ENCODE data around the gene DACH2.
"Not testable (repeated sequence)": the region's sequence is repeated elsewhere in the genome, so short reads cannot be mapped to it uniquely, and the experiment has no call there.

Gene DACH2

DNA sequence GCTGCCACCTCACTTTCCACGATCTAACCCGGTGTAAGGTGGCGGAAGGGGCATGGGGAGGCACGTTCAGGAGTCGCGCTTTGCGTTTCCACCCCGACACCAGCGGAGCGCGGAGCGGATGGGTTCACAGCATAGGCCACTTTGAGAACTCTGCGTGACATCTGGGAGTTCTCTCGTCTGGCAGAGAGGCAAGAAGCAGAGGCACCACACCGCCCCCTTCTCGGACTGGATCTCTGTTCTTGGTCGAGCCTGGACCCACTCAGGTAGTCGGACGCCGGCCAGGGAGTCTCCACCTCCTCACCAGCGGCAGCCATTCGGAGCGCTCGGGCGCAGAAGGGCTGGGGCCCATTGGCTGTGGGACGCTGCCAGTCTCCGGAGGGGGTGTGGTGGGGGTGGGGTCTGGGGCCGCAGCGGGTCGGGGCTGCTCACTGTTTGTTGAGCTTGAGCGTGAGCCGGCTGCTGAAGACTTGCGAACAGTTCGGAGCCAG lies at the start of gene DACH2:
Gene DACH2, plus strand, starts transcription at position 428 of the 488 bp plus-strand sequence.
- DNase-seq: peak; percentile 23 to 33

DNA sequence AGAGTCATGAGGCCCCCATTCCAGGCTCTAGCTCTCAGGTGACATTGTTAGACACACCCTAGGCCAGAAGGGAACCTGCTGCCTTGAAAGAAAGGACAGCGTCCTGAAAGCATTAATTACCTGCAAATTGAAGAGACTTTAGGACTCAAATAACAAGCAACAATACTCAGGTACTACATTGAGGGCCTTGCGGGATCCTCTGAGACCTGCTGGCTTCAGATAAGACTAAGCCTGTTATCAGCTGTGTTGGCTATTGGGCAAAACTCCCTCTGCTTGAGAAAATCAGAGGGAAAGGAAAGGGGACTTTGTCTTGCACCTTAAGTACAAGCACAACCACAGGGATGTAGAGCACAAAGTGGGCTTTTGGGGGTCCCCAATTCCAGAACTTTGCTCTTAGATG lies 45.9 kb upstream of the DACH2 start:
- no peak for DNase-seq

DNA sequence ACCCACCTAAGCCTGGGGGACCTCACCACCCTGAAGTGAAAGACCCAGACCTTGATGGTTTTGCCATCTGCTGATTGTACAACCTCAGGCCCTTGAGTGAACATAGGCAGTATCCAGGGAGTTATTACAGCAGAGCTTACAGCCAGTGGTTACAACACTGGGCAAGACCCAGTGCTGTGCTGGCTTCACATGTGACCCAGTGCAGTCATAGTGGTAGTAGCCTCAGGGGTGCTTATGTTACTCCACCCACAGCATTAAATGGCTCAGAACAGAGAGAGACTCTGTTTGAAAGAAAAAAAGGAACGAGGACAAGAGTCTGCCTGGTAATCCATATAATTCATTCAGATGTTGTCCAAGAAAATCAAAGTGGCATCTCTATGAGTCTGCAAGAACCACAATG lies 45.2 kb upstream of the DACH2 start:
- DNase-seq: no peak

DNA sequence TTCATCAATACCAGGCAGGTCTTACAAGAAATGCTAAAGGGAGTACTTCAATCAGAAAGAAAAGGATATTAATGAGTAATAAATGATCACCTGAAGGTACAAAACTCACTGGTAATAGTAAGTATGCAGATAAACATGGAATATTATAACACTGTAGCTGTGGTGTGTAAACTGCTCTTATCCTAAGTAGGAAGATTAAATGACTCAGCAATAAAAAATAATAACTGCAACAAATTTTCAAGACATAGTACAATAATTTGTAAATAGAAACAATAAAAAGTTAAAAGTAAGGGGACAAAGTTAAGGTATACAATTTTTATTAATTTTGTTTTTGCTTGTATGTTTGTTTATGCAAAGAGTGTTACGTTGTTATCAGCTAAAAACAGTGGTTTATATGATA lies 43.7 kb upstream of the DACH2 start:
- DNase-seq: no peak

DNA sequence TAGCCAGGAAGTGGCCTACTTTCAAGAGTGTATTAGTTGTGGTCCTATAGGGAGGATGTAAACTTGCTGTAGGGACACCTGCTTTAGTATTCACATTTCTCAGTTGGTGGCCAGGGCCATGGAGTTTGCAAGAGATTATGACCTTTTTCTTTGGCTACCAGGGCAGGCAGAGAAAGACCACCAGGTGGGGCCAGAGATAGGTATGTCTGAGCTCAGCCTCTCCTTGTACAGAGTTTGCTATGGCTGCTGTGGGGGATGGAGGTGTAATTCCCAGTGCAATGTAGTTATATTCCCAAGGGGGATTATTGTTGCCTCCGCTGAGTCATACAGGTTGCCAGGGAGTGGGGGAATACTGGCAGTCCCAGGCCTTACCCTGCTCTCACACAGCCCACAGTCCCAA lies 26.3 kb upstream of the DACH2 start:
- no peak for DNase-seq

DNA sequence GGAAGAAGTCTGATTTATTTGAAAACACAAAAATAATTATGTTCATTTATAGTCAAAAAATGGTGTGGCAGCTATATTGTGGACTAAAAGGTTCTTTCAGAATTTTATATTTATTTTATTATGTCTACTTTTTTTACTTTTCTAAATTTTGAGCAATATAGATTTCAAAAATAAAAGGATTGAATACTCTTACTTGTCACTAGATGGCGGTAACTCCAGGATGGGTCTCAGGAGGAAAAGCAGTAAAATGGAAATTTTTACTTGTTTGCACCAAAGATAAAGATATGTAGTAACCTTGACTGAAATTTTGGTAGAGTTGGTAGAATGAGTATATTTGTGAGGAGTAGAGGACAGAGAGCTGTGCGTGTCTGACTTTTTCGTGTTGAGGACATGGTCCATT lies 14.5 kb upstream of the DACH2 start:
- DNase-seq: no peak

DNA sequence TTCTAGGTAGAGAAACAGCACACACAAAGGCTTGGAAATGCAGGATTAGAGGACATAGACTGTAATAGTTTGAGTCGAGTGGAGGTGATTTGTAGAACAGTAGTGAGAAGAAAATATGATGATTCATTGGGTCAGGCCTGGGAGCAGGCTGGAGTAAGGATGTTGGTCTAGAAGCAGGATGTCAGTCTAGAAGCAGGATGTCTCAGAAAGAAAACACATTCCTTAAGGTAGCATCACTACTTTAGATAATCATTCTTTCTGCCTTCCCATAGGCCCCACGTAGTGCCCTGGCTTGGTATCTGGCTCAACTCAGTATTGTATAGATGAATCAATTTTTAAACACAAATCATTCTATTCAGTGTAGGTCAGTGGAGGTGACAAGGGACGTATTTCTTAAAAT lies 11.2 kb upstream of the DACH2 start:
- DNase-seq: no peak

DNA sequence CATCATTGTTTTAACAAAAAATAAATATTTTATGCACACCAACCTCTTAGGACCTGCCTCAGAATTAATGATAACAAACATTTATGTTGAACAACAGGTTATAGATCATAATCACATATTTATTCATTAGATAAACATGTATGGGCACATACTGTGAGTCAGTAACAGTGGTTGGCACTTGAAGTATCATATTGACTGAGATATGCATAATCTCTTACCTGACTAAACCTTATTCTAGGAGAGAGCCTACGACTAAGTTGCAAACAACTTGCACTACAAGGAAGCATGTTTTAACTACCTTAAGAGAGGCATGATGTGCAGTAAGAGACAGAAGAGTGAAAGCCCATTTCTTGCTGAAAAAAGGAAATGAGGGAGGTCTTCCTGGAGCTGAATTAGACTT lies 6.5 kb upstream of the DACH2 start:
- DNase-seq: no peak

DNA sequence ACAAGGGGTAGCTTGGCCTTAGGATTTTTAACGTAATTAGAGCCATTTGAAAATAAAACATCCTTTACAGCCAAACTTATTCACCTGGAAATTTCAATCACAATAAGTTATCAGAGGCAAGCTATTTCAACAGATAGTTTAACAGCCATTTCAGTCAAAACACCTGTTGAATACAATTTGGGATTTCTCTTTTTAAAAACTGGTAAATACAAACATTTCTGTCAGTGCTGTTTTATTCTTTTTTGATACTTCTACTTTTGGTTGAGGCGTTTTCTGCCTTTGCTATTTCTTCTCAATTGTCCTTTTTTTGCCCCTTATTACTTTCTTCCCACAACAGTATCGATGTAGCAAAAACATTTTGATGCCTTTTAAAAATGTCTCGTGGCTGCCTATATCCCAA lies 2.1 kb upstream of the DACH2 start:
- DNase-seq: no peak

DNA sequence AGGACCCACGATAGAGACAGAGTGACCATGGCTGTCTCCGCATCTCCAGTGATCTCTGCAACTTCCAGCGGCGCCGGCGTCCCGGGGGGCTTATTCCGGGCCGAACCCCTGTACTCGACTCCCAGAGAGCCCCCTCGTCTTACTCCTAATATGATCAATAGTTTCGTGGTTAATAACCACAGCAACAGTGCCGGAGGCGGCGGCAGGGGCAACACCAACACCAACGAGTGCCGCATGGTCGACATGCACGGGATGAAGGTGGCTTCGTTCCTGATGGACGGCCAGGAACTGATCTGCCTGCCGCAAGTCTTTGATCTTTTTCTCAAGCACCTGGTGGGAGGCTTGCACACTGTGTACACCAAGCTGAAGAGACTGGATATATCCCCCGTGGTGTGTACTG lies 343 bp downstream of the DACH2 start:
- DNase-seq: no peak

DNA sequence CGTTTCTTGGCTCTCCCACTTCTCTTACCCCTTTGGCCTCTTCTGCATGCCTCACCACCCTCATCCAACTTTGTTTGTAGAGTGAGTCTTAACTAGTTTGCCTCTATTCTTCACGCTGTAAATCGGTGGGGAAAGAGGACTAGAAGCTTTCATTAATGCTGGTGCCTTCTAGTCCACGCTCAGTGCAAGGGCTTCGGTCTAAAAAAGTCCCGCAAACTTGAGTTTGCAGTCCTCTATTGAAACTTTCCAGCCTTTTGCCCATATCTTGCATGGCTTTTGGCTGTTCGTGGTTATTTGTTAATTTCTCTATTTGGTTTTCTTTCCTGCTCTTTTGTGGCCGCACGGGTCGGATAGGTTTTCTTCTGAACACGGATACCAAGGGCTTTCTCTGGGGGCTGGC lies 868 bp downstream of the DACH2 start:
- no peak for DNase-seq

DNA sequence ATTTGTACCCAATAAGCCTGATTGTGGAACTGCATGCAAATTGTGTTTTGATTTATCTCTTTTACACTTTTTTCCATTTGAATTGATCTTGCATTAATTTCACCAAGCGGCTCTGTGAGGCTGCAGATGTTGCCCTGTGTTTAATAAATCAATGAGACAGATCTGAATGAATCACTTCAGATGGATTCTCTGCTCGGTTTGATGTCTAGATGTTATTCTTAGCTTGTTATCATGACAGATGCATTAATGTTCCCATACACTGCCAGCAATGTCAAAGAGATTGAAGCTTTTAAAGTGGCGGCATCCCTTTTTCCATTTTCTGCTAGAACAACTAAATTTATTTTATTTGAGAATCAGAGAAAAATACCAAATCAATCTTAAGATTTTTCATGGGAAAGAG lies 6.3 kb downstream of the DACH2 start:
- no peak for DNase-seq

DNA sequence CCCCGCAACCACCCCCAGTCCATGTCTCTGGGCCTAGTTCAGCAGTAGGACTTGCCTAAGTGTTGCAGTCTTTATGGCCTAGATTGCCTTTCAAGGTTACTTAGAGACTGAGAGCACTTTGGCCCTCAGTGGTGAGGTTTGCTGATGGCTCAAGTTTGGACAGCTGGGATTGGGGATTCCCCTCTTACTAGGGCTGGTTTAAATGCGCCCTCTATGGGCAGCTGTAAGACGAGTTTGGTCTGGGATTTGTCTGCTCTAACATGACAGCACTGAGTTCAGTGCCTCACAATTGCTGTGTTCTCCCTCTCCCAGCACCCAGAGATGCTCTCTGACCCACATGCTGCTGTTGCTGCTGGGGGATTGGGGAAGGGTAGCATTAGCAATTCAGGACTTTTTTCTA lies 23.1 kb downstream of the DACH2 start:
- DNase-seq: no peak

DNA sequence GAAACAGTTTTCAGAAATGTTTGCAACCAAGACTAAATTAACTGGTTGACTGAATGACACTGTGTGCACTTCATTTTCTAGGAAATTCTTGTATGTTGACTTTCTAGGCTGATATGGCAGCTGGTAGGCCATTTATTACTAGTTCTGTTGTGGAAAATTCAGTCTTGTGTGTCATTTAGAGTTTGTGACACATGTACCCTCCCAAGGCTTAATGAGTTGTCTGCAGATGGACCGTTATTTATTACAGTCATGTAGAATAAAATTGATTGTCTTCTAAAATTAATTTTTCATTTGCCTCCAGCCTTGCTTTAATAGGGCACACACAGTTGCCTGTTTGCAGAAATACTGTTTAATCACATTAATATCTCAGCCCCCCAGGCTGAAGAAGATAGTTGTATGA lies 30.7 kb downstream of the DACH2 start:
- no peak for DNase-seq

DNA sequence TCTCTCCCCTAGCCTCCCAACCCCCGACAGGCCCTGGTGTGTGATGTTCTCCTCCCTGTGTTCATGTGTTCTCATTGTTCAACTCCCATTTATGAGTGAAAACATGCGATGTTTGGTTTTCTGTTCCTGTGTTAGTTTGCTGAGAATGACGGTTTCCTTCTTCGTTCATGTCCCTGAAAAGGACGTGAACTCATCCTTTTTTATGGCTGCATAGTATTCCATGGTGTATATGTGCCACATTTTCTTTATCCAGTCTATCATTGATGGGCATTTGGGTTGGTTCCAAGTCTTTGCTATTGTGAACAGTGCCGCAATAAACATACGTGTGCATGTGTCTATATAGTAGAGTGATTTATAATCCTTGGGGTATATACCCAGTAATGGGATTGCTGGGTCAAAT lies 33.1 kb downstream of the DACH2 start:
- DNase-seq: not testable (repeated sequence)

DNA sequence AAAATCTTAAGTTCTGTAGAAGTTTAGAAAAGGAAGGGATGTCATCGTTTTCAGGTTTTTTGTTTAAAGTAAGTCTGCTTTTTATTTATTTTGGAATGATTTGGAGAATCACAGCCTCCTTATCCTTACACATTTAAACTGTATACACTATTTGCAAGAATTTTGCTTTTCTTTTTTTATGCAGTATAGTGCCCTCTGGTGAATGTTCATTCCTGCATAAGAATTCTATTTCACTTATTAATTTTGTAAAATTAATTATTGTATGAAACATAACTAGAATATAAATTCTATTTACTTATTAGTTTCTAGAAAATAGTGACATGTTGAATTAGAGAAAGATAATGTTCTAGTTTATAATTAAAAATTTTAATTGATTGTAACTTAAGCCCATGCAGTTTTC lies 44.6 kb downstream of the DACH2 start:
- DNase-seq: no peak

DNA sequence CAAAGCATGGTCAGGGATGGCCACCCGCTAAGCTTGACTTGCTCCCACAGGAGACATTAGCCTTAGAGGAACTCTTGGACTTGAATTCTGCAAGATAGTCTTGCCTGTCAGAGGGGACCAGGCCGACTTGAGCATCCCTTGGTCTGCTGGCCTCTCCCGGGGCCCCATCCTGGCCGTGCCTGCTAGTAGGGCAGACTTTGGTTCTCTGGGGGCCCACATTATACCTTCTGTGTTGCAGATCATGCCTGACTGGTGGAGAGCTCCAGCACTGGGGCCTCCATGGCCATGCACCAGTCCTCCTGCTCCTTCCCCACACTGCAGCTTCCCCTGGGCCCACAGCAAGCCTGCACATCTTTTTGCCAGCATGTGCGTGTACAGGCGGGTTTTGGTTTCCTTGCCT lies 46.5 kb downstream of the DACH2 start:
- no peak for DNase-seq

DNA sequence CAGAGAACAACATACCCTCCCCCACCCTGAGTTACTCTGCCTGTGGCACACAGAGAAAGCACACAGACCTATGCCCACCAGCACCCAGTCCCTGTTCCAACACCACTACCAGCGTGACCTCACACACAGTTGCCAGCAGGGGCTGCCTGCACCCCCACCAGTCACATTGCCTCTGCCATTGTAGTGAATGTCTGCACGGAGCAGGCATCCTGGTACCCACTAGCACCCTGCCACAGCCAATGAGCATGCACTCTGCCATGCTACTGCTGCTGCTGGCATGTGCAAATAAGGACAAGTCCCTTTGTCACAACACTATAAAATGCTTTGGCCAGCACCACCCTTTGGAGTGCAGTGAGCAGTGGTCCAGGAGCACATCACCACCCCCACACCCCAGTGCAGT lies 47.1 kb downstream of the DACH2 start:
- no peak for DNase-seq

DNA sequence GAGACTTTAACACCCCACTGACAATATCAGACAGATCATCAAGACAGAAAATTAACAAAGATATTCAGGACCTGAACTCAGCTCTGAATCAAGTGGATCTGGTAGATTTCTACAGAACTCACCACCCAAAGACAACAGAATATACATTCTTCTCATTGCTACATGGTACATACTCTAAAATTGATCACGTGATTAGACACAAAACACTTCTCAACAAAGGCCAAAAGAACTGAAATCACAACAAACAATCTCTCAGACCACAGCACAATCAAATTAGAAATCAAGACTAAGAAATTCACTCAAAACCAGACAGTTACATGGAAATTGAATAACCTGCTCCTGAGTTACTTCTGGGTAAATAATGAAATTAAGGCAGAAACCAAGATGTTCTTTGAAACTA lies 49.6 kb downstream of the DACH2 start:
- DNase-seq: no peak

DNA sequence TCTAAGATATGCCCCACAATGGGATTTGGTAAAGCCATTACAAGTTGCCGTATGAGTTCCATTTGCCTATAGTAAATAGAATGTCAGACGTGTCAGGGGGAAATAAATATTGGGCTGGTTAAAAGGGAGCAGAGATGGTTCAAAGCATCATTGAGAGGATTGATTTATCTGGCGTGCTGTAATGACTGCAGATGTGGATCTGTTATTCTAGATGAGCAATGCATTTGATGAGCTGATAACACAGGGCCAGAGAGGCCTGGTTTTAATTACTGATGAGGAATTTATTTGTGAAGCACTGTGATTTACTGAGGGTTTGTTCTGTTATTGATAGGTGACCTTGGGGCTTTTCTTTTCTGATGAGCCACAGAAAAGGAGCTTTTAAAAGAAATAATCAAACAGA lies 62.5 kb downstream of the DACH2 start:
- no peak for DNase-seq

DNA sequence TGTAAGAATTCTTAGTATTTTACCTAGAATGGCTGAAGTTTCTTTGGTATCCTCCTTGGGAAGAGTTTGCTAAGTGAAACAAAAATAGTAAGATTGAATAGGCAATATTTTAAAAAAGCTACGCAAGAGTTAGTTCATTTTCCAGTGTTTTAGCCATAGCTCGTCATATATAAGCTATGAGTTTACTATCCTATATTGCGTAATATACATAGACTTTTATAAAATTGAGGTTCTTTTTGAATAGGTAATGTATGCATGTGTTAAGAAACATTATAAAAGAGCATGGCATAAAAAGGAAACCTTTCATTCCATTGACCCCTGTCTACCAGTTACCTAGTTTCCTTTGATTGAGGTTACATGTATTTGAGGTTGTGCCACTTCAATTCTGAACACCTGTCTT lies 67.0 kb downstream of the DACH2 start:
- DNase-seq: no peak

DNA sequence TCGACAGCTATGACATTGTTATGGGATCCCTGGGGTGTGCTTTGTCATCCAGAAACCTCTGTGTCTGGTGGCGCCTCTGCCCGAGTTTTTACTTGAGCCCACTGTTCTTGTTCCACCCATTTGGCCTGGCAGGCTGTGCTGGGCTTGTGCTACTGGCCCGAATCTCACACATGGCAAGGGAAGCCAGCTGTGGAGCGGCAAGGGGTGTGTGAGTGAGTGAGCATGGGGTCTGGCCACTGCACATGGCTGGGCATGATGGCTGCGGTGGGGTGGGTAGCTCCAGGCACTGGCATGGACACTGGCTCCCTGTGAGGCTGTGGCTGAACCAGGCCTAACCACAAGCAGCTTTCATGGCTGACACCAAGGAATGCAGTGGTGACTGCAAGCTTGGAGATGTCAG lies 89.2 kb downstream of the DACH2 start:
- no peak for DNase-seq

DNA sequence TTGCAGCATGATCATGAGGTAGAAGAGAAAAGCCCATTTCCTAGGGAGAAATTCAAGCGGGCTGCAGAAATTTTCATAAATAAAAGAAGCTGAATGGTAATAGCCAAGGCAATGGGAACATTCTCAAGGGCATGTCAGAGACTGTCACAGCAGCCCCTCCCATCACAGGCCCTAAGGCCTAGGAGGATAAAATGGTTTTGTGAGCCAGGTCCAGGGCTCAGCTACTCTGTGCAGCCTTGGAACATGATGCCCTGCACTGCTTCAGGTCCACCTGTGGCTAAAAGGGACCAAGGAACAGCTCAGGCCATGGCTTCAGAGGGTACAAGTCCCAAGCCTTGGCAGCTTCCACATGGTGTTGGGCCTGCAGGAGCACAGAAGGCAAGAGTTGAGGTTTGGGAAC lies 93.3 kb downstream of the DACH2 start:
- no peak for DNase-seq

DNA sequence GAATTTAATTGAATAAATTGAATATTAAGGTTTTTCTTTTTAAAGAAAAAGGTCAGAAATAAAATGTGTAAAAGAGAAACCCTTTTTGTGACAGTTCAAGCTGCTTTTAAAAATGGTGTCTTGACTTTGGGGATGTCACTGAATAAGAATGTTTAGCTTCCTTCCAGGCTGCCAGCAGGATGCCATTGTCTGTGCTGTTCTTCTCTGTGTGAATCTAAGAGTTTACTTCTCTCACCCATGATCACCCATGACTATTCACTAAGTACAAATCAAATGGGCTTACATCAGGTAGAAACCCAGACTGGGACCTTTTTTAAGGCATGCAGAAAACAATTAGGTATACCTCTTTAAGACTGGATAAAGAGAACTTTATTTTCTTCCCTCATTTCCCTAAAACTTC lies 115.3 kb downstream of the DACH2 start:
- DNase-seq: no peak

DNA sequence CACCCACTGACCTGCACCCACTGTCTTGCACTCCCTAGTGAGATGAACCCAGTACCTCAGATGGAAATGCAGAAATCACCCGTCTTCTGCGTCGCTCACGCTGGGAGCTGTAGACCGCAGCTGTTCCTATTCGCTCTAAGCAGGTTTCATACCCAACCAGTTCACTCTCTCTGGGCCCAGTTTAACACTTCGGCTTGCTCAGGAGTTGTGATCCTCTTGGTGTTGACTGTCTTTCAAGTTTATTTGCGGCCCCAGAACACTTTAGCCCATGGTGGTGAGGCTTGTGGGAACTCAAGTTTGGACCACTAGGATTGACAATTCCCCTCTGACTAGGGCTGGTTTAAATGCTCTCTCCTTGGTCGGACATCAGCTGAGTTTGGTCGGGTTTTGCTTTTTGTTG lies 147.0 kb downstream of the DACH2 start:
- no peak for DNase-seq

DNA sequence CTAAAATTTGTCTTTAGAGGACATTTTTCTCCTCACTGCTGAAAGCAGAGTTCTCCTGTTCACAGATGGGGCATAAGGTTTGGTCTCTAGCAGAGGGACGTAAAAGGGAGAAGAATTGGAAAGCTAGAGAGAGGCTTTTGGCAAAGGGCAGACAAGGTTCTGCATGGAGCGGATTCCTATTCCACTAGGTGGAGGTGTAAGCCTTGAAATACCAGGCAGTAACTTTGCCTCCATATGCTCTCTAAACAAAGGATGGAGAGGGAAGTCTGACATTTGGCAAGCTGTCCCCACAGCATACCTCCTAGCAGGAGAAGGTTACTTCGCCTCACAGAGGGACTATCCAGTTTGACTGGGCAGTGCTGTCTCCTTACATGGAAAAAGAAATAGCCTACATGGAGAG lies 174.7 kb downstream of the DACH2 start:
- DNase-seq: no peak
